ENCODE data around the gene SFSWAP.

DNA sequence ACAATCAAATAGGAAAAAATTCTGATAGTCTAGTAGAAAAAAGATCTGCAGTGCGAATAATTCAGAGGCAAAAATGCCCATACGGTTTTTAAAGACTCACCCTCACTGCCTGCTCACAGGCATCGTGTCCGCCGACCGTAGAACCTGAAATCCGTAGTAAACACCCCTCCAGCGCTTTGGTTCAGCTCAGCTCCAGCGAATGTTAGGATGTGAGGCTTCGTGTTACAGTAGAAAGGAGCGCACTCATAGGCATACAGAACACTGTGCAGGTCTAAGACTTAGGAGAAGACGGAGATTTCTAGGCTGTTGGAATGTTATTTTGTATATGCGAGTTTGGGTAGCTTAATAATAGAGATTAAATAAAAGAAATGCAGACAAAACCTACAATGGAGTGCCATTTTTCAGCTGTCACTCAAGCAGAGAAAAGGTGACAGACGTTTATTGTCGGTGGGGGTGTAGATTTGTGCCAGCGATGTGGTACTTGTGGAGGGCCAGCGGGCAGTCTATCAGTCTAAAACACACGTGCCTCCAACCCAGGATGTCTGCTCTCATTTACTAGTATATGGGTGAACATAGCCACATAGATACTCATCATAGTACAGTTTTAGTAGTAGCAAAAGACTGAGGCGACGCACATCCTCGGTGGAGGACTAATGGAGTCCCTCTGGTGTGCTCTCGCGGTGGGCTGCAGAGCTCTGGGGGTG lies 25.7 kb downstream of the SFSWAP start:
- TF ChIP-seq, protein P1, sequence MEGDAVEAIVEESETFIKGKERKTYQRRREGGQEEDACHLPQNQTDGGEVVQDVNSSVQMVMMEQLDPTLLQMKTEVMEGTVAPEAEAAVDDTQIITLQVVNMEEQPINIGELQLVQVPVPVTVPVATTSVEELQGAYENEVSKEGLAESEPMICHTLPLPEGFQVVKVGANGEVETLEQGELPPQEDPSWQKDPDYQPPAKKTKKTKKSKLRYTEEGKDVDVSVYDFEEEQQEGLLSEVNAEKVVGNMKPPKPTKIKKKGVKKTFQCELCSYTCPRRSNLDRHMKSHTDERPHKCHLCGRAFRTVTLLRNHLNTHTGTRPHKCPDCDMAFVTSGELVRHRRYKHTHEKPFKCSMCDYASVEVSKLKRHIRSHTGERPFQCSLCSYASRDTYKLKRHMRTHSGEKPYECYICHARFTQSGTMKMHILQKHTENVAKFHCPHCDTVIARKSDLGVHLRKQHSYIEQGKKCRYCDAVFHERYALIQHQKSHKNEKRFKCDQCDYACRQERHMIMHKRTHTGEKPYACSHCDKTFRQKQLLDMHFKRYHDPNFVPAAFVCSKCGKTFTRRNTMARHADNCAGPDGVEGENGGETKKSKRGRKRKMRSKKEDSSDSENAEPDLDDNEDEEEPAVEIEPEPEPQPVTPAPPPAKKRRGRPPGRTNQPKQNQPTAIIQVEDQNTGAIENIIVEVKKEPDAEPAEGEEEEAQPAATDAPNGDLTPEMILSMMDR (IDR thresholded peaks at IDR 0.05; ENCODE audit: low read depth, low read length, poor library complexity, severe bottlenecking) = no peak
- no peak for TF ChIP-seq EZH2phosphoT487 (IDR thresholded peaks at IDR 0.05; ENCODE audit: borderline replicate concordance, low read length)
